PFSK-1 (cell line): Measurements from ENCODE around the gene PRKD1.

ENCODE experiments used
- POLR2AphosphoS5 ChIP-seq: IDR thresholded peaks from 2 replicates; pipeline ENCODE4 v1.6.1; 2012; ENCODE audit warnings: low read depth, mild to moderate bottlenecking, control low read depth, low read length, moderate library complexity
- SIN3A ChIP-seq: IDR thresholded peaks from 2 replicates; pipeline ENCODE4 v1.6.1; 2012; ENCODE audit warnings: mild to moderate bottlenecking, low read length, moderate library complexity, borderline replicate concordance; ENCODE audit not compliant: insufficient read depth
- TF ChIP-seq, protein P1 (sequence below), 2 experiments: IDR thresholded peaks; 2 replicates each; pipeline versions ENCODE4 v1.6.1 to v1.8.0; 2011 to 2012; ENCODE audit warnings: low read depth in 2 of 2, low read length in 2 of 2, control low read depth in 1 of 2, inconsistent platforms in 1 of 2, mild to moderate bottlenecking in 1 of 2, moderate library complexity in 1 of 2; ENCODE audit not compliant: insufficient read depth in 1 of 2

DNA sequence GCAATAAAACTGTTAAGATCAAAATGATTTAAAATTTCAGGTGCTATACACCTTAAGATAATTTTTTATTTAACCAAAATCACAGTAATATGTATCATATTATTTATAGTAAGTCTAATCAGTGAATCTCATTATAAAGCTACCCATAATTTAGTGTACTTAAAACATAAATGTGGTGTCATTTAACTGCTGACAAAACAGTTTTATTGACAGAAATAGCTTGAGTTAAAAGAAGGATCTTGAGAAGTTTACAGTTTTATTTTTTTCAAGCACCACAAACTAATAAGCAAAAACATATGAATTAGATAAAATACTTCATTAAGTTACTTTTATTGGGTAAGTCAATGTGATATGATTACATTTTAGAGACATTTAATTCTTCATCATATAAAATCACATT, 400.4 kb downstream of the PRKD1 start:
- TF ChIP-seq, protein P1, sequence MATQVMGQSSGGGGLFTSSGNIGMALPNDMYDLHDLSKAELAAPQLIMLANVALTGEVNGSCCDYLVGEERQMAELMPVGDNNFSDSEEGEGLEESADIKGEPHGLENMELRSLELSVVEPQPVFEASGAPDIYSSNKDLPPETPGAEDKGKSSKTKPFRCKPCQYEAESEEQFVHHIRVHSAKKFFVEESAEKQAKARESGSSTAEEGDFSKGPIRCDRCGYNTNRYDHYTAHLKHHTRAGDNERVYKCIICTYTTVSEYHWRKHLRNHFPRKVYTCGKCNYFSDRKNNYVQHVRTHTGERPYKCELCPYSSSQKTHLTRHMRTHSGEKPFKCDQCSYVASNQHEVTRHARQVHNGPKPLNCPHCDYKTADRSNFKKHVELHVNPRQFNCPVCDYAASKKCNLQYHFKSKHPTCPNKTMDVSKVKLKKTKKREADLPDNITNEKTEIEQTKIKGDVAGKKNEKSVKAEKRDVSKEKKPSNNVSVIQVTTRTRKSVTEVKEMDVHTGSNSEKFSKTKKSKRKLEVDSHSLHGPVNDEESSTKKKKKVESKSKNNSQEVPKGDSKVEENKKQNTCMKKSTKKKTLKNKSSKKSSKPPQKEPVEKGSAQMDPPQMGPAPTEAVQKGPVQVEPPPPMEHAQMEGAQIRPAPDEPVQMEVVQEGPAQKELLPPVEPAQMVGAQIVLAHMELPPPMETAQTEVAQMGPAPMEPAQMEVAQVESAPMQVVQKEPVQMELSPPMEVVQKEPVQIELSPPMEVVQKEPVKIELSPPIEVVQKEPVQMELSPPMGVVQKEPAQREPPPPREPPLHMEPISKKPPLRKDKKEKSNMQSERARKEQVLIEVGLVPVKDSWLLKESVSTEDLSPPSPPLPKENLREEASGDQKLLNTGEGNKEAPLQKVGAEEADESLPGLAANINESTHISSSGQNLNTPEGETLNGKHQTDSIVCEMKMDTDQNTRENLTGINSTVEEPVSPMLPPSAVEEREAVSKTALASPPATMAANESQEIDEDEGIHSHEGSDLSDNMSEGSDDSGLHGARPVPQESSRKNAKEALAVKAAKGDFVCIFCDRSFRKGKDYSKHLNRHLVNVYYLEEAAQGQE (IDR thresholded peaks at IDR 0.05; ENCODE audit: insufficient read depth in 1 of 2, low read depth in 2 of 2, low read length in 2 of 2), result no peak
- TF ChIP-seq SIN3A, result no peak
- TF ChIP-seq POLR2AphosphoS5, result no peak
